GM12864 (cell line): Measurements from ENCODE around the gene ESRRA.

Experiments used
- DNase-seq: peaks from one replicate; pipeline ENCODE4 v3.0.0-alpha.2; 2011; ENCODE audit warnings: low read depth
- H3K4me3 ChIP-seq: 2 replicates; pipeline ENCODE4 v1.5.1; 2011; ENCODE audit warnings: mild to moderate bottlenecking, low read depth, low read length, control low read depth
- TF ChIP-seq, protein P1 (sequence below): IDR thresholded peaks from 2 replicates; pipeline ENCODE4 v1.5.1; 2011; ENCODE audit warnings: low read depth, mild to moderate bottlenecking, moderate library complexity, low read length, control low read depth, inconsistent platforms; ENCODE audit errors: missing control alignments

Gene ESRRA

DNA sequence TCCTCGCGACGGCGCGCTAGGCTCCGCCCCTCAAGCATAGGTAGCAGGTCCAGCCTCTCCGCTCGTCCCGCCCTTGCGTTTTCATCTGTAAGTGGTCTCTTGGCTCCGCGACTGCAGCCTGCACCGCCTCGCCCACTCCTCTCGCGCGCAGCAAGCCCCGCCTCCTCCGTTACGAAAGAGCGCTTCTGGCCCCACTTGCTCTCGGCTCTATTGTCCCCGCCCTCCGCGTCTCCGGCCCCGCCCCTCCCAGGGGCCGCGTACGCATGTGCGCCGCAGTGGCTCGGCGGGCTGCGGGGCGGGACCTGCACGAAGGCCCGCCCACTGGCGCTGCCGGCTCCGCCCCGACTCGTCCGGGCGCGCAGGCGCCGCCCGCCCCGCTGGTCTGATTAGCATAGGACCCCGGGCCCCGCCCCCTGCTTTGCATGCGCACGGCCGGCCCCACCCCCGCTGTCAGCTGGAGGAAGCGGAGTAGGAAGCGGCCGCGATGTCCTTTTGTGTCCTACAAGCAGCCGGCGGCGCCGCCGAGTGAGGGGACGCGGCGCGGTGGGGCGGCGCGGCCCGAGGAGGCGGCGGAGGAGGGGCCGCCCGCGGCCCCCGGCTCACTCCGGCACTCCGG lies at the start of gene ESRRA:
ESRRA (plus strand) TSS at position 450 of the 616 bp plus-strand sequence. CDS start 1,656 bp downstream, outside the sequence.
- DNase-seq: peak; percentile 97
- TF ChIP-seq, protein P1, sequence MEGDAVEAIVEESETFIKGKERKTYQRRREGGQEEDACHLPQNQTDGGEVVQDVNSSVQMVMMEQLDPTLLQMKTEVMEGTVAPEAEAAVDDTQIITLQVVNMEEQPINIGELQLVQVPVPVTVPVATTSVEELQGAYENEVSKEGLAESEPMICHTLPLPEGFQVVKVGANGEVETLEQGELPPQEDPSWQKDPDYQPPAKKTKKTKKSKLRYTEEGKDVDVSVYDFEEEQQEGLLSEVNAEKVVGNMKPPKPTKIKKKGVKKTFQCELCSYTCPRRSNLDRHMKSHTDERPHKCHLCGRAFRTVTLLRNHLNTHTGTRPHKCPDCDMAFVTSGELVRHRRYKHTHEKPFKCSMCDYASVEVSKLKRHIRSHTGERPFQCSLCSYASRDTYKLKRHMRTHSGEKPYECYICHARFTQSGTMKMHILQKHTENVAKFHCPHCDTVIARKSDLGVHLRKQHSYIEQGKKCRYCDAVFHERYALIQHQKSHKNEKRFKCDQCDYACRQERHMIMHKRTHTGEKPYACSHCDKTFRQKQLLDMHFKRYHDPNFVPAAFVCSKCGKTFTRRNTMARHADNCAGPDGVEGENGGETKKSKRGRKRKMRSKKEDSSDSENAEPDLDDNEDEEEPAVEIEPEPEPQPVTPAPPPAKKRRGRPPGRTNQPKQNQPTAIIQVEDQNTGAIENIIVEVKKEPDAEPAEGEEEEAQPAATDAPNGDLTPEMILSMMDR: no peak
- H3K4me3 ChIP-seq: peak within 1 kb of the TSS; percentile 78

GRCh38 chr11:64256300-64256699 lies 49.0 kb upstream of the ESRRA start:
- TF ChIP-seq, protein P1: no peak

DNA sequence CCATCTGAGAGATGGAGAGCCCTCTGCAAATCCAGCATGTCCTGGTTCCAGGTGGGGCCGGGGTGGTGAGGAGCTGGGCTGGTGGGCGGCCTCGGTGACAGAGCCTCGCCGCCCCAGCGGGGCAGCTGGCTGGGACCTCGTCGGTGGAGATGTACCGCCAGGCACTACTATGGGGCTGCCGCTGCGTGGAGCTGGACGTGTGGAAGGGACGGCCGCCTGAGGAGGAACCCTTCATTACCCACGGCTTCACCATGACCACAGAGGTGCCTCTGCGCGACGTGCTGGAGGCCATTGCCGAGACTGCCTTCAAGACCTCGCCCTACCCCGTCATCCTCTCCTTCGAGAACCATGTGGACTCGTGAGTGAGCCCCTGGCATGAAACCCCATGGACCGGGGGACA lies 47.0 kb upstream of the ESRRA start:
- TF ChIP-seq, protein P1: no peak
- DNase-seq: no peak
- no peak overlapping the region for H3K4me3 ChIP-seq

More at GRCh38 chr11:64256300-64256699, 49.0 kb upstream of the ESRRA start:
- no peak overlapping the region for H3K4me3 ChIP-seq
- no peak for DNase-seq

DNA sequence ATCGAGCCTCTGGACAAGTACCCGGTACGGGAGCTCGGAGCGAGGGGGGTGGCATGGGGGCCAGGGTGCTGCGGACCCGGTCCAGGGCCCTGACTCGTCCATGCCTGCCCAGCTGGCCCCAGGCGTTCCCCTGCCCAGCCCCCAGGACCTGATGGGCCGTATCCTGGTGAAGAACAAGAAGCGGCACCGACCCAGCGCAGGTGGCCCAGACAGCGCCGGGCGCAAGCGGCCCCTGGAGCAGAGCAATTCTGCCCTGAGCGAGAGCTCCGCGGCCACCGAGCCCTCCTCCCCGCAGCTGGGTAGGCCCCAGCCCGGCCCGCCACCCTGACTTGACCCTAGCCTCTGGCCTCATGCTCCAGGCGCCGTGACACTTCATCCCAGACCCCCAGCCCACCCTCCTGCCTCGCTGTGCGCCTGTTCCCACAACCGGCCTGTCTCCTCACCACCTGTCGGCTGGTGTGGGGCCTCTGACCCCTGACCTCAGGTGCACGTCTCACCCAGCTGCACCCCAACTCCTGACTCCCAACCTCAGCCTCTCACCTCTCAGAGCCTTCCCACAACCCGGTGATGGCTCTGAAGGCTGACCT lies 46.3 kb upstream of the ESRRA start:
- no peak for DNase-seq
- no peak overlapping the region for H3K4me3 ChIP-seq
- TF ChIP-seq, protein P1: no peak

DNA sequence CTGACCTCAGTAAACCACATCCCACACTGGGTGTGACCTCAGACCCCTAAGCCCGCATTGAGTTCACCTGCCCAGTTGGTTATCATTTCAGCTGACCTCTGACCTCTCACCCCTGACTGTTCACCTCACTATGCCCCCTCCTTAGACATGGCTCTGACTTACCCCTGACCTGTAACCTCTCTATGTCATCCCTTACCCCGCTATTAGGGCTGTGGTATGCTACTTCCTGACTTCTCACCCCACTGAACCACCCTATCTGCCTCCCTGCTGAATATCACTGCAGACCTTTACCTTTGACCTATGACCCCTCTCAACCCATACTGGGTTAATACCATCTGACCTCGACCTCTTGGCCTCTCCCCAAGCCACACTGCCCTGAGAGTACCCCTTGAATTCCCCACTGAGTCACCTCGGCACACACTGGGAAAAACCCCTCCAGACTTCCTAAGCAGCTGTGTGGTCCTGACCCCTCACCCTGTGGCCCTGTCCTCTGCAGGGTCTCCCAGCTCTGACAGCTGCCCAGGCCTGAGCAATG lies 45.7 kb upstream of the ESRRA start:
- H3K4me3 ChIP-seq: no peak overlapping the region
- DNase-seq: no peak
- TF ChIP-seq, protein P1: no peak

GRCh38 chr11:64260147-64260708 lies 45.1 kb upstream of the ESRRA start:
- no peak overlapping the region for H3K4me3 ChIP-seq
- TF ChIP-seq, protein P1: no peak
- no peak for DNase-seq
